Esophagus squamous epithelium (tissue), 5 donors: Measurements from ENCODE around the gene KLHL40. TPM values are rescaled to one million over a fixed set of nuclear protein-coding genes. Genes with fewer than 3 reads are reported as not detected.

ENCODE experiments used
- DNase-seq: peaks from one replicate; lab custom pipeline; 2025; lab: John Stamatoyannopoulos, UW
- H3K27ac ChIP-seq, 4 donors: fragments of 200-600 bp; sonication (generic); one replicate each; pipeline ENCODE4 v1.5.1; 2016 to 2019; ENCODE audit warnings: mild to moderate bottlenecking in 1 of 4
- H3K27me3 ChIP-seq, 4 donors: fragments of 200-600 bp; sonication (generic); 1 replicate in 3 of 4; 2 replicates in 1 of 4; pipeline versions ENCODE4 v1.5.1 to v1.6.0; 2017 to 2021; ENCODE audit warnings: antibody characterized with exemption in 1 of 4
- H3K36me3 ChIP-seq, 3 donors: fragments of 200-600 bp; sonication (generic); one replicate each; pipeline ENCODE4 v1.5.1; 2016 to 2019
- H3K4me1 ChIP-seq, 3 donors: fragments of 200-600 bp; sonication (generic); one replicate each; pipeline ENCODE4 v1.5.1; 2017 to 2019
- H3K4me3 ChIP-seq, 4 donors: fragments of 200-600 bp; sonication (generic); 1 replicate in 3 of 4; 2 replicates in 1 of 4; pipeline ENCODE4 v1.5.1; 2016 to 2019; ENCODE audit warnings: mild to moderate bottlenecking in 2 of 4, moderate library complexity in 1 of 4
- H3K9me3 ChIP-seq, 3 donors: fragments of 200-600 bp; sonication (generic); one replicate each; pipeline ENCODE4 v1.5.1; 2016 to 2019
- POLR2A ChIP-seq, 4 donors: fragments of 450-650 bp; IDR thresholded peaks; one replicate each; pipeline ENCODE4 v1.6.1; 2017; ENCODE audit warnings: antibody characterized with exemption in 4 of 4, mild to moderate bottlenecking in 4 of 4, moderate library complexity in 3 of 4
- WGBS, 2 donors: methylation state at CpG; one replicate each; pipeline ENCODE4 v1.1.5; 2018; 5-methylcytosine and 5-hydroxymethylcytosine counted together
- intact Hi-C: fragments of 100-400 bp; cut with DNase I; formaldehyde crosslinking; loops from one replicate; pipeline ENCODE4 v1.15.0; 2022
- total RNA-seq, 4 donors: library from RNA; depleted of rRNA; stranded (reverse); fragments of >200 nt; gene quantifications; one replicate each; pipeline ENCODE4 v1.1.0, GENCODE V29; 2016
- TF ChIP-seq, protein P1 (sequence below), 6 experiments: fragments of 450-650 bp in 4 of 6; fragments of 200-600 bp in 2 of 6; sonication (generic) in 2 of 6; IDR thresholded peaks; one replicate each; pipeline ENCODE4 v1.5.1; 2016 to 2019; ENCODE audit warnings: antibody characterized with exemption in 6 of 6, mild to moderate bottlenecking in 4 of 6, moderate library complexity in 4 of 6
- donor health status: DM: yes; HTN: yes; CAD: no.

Gene KLHL40
- total RNA-seq, 4 donors from 2014 or later: not detected

DNA sequence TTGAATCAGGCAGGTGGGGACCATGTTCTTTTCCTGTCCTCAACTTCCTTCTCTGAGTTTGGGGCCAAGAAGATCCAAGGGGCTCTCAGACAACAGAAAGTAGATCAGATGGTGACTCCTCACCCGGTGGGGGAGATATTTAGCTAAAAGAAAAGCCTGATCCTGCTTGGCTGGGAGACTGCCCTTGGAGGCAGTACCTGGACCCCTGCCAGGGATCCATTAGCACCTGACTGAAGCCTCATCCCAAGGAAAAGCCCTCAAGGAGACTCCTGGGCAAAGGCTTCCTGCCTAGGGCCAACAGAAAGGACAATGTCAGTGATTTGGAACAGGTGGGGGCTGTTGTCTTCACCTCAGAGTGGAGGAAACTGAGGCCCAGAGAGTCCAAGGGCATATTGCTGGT, 50.7 kb downstream of the KLHL40 start:
- DNase-seq: no peak
- Histone ChIP-seq H3K27me3 (no peaks in the 10 kb centered on the region), H3K4me1 (no peaks in the 10 kb centered on the region), H3K4me3 (no peak overlapping the region), H3K9me3 (no peaks in the 10 kb centered on the region), H3K36me3 (no peaks in the 10 kb centered on the region), H3K27ac (no peak overlapping the region)
- TF ChIP-seq, protein P1, sequence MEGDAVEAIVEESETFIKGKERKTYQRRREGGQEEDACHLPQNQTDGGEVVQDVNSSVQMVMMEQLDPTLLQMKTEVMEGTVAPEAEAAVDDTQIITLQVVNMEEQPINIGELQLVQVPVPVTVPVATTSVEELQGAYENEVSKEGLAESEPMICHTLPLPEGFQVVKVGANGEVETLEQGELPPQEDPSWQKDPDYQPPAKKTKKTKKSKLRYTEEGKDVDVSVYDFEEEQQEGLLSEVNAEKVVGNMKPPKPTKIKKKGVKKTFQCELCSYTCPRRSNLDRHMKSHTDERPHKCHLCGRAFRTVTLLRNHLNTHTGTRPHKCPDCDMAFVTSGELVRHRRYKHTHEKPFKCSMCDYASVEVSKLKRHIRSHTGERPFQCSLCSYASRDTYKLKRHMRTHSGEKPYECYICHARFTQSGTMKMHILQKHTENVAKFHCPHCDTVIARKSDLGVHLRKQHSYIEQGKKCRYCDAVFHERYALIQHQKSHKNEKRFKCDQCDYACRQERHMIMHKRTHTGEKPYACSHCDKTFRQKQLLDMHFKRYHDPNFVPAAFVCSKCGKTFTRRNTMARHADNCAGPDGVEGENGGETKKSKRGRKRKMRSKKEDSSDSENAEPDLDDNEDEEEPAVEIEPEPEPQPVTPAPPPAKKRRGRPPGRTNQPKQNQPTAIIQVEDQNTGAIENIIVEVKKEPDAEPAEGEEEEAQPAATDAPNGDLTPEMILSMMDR (IDR thresholded peaks at IDR 0.05): no peak
- no peak for TF ChIP-seq POLR2A (IDR thresholded peaks at IDR 0.05)
- 40% methylated on average over 1 of the region's 1 CpG for WGBS, 2 donors
- intact Hi-C loops: no loop called here

- H3K27ac ChIP-seq: no peak overlapping the region
- no peak for DNase-seq
- H3K4me1 ChIP-seq: no peaks in the 10 kb centered on the region
- TF ChIP-seq, protein P1 (IDR thresholded peaks at IDR 0.05): no peak
- TF ChIP-seq POLR2A (IDR thresholded peaks at IDR 0.05): no peak
- WGBS, 2 donors: 91 to 95% methylated on average over 6 of the region's 6 CpGs
- no peaks in the 10 kb centered on the region for H3K27me3 ChIP-seq
- no peak overlapping the region for H3K4me3 ChIP-seq
- intact Hi-C loops: no loop called here
- H3K36me3 ChIP-seq: no peaks in the 10 kb centered on the region
- no peaks in the 10 kb centered on the region for H3K9me3 ChIP-seq
Observed at GRCh38 chr3:42736531-42736930, 51.2 kb downstream of the KLHL40 start.

- Histone ChIP-seq H3K36me3 (no peaks in the 10 kb centered on the region), H3K9me3 (no peaks in the 10 kb centered on the region), H3K27me3 (no peaks in the 10 kb centered on the region), H3K27ac (no peak overlapping the region), H3K4me1 (peaks cover 0 to 7% (median 5%) of the 10 kb centered on the region in 3 donors), H3K4me3 (no peak overlapping the region)
- WGBS, 2 donors: 88% methylated on average over 6 to 9 of the region's 12 CpGs
- TF ChIP-seq, protein P1 (IDR thresholded peaks at IDR 0.05): no peak
- no peak for TF ChIP-seq POLR2A (IDR thresholded peaks at IDR 0.05)
- intact Hi-C loops: loop anchor here (10.0 kb wide), 1 partner anchor 155 kb away; the partner anchor contains the start of gene SEC22C
- DNase-seq: no peak
Observed at GRCh38 chr3:42739401-42740158, 54.2 kb downstream of the KLHL40 start.

- no peak for TF ChIP-seq POLR2A (IDR thresholded peaks at IDR 0.05)
- TF ChIP-seq, protein P1 (IDR thresholded peaks at IDR 0.05): no peak
- intact Hi-C loops: loop anchor here (10.0 kb wide), 1 partner anchor 157 kb away; the partner anchor contains the start of gene SEC22C
- Histone ChIP-seq H3K4me1 (peaks cover 16 to 29% (median 21%) of the 10 kb centered on the region in 3 donors), H3K27me3 (no peaks in the 10 kb centered on the region), H3K4me3 (no peak overlapping the region), H3K27ac (no peak overlapping the region), H3K36me3 (no peaks in the 10 kb centered on the region), H3K9me3 (no peaks in the 10 kb centered on the region)
- WGBS, 2 donors: 80 to 100% methylated on average over 1 to 3 of the region's 3 CpGs
- DNase-seq: no peak
Observed at GRCh38 chr3:42741796-42742195, 56.5 kb downstream of the KLHL40 start.

Other genes with a start within 250 kb of the KLHL40 start
- 10 to 100 TPM in 1 of 4 donors, 1 to 10 TPM in 3; 3.6 to 15.4 (median 8.6) TPM for gene VIPR1, start 182.9 kb upstream of the KLHL40 start, total RNA-seq
- 10 to 100 TPM in 3 of 4 donors, 1 to 10 TPM in 1; 8.8 to 38.5 (median 26.2) TPM for gene SEC22C, start 103.6 kb upstream of the KLHL40 start, total RNA-seq
- 10 to 100 TPM; 11.4 to 23.5 (median 20.5) TPM for gene SS18L2, start 94.7 kb upstream of the KLHL40 start, total RNA-seq
- 100 to 1,000 TPM in 1 of 4 donors, 10 to 100 TPM in 3; 18.0 to 112 (median 50.7) TPM for gene NKTR, start 84.9 kb upstream of the KLHL40 start, total RNA-seq
- 10 to 100 TPM in 2 of 4 donors, 1 to 10 TPM in 2; 5.0 to 34.3 (median 10.3) TPM for gene ZBTB47, start 31.8 kb upstream of the KLHL40 start, total RNA-seq
- gene HHATL, start 17.3 kb downstream of the KLHL40 start, total RNA-seq: not detected
- gene CCDC13, start 87.7 kb downstream of the KLHL40 start, total RNA-seq: 1 to 10 TPM in 1 of 4 donors, under 1 TPM in 1, not detected in 2; 0.62 to 1.3 TPM
- gene HIGD1A, start 119.0 kb downstream of the KLHL40 start, total RNA-seq: 100 to 1,000 TPM in 3 of 4 donors, 10 to 100 TPM in 1; 52.3 to 239 (median 212) TPM
- gene ACKR2, start 123.9 kb downstream of the KLHL40 start, total RNA-seq: 1 to 10 TPM; 2.7 to 6.5 (median 3.1) TPM
- gene CYP8B1, start 190.3 kb downstream of the KLHL40 start, total RNA-seq: not detected
- 1 to 10 TPM; 1.9 to 7.6 (median 2.8) TPM for gene ZNF662, start 220.6 kb downstream of the KLHL40 start, total RNA-seq